GM19395 (cell line): ENCODE results near the gene N4BP2.

ENCODE experiments used
- ATAC-seq: cut with Tn5 transposase; IDR thresholded peaks from one replicate; pipeline ENCODE4 v1.9.1; 2021; ENCODE audit warnings: mild to moderate bottlenecking, moderate library complexity; ENCODE audit not compliant: unreplicated experiment

The N4BP2 gene

DNA sequence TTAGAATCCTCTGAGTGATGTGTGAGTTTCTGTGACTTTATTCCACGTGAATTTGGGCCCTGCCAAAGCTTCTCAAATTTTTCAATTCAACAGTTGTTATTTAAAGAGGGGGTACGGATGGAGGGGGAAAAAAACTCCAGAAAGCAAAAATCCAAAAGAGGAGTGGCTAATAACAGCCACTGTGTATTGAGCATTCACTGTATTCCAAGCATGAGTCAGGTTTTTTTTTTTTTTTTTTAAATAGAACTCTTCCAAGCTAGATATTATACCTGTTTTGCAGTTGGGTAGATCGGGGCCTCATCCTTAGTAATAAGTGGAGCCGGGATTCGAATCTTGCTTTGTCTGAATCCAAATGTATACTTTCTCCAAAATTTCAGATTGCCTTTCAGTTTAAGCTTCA, 133.8 kb downstream of the N4BP2 start:
- ATAC-seq: no peak

DNA sequence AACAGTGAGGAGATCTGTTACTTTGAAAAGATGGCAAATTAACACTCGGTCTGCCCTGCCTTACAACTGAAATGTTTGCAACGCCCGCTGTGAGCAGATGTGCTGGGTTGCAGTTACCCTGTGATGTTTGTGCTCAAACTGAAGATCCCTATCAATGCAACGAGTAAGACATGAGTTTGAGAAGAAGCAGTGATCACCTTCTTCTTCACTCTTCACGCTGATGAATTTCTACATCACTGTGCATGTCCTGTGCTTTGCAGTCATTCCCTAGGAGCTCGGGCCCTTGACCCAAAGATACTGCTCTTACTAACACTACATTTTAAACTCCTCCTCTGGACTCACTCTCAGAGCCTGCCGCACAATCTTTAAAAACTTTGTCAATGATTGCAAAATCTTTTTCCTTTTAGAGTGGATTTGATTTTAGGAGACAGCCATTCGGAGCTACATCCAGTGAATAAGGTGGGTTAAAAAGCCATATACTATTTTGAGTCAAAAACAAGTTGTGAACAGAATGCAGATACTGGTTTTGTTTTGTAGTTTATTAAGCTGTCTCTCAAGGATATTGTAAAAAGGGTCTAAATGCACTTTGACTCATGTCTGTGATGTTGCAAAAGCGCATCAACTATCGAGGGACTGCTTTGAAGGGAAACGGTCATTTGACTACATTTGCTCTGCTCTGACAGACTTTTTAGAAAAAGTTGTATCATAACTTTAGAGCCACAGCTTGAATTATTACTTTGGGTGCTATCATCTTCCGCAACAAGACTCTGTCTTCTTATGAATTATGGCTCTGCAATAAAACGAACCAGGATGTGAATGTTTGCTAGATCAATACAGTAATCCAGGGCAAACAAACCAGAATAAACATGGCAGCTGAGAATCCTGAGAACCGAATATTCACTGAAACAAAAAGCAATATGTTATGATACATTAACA, 134.5 kb downstream of the N4BP2 start:
- no peak for ATAC-seq

GRCh38 chr4:40192114-40193015, 135.7 kb downstream of the N4BP2 start:
- peak; percentile 54 for ATAC-seq

DNA sequence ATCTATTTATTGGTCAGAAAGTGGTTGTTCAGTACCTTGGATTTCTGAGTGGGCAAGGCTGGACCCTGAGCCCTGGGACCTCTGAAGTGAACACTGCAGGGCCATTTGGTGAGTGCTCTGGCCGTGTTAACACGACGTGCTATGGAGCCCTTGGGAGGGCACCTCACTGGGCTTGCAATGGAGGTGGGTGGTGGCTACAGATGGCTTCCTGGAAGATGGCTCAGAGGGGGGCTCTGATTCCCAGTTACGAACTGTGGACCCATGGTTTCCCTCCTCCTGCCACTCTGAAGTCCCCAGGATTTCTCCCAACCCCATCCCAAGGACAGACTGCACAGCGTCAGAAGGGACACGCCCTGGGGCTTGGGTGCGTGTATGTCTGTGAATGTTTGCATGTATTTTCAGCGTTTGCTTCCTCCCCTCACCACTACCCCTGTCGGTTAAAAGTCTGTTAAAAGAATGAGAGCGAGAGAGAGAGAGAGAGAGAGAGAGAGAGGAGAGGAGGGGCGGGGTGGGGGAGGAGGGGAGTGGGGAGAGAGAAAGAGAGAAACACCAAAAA, 136.4 kb downstream of the N4BP2 start:
- ATAC-seq: peak; percentile 37

GRCh38 chr4:40193578-40193977, 136.9 kb downstream of the N4BP2 start:
- no peak for ATAC-seq

DNA sequence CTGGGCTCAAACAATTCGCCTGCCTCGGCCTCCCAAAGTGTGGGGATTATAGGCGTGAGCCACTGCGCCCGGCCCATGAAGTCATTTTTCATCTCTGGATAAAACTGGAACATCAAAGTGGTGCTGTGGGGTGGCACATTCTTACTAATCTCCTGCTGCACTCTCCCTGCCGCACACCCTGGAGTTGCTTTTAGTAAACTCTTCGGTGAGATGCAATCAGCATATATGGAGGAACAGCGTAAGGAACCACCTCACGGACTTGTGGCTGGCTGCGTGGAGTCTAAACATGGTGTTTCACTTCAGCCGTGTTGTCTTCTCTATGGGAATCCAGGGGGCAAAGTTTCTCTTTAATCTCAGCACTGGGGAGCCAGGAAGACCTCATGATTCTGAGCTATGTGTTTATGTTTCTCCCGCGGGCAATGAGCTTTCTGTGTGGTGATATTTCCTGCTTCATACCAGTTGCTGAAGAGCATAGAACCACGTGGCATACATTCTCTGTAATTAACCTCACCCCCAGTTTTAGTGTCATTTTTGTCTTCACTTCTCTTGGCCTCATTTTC, 138.0 kb downstream of the N4BP2 start:
- ATAC-seq: no peak

GRCh38 chr4:40195182-40196177, 138.8 kb downstream of the N4BP2 start:
- no peak for ATAC-seq

DNA sequence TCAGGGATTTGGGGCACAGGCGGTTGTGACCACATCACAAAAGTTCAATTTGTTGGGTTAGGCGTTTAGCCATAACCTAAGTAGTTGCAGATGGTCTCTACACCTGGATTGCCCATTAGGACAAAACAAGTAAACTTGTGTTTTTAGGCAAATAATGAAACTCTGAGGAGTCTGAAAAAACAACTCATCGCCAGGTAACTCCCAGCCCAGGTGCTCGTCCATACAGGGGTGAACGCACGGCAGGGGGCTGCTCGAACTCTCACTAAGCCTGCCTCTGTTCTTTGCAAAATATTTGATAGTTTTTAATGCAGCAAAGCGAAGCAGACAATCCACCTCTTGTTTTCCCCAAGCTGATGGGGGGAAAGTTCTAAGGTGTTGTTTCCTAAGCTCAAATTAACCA, 139.6 kb downstream of the N4BP2 start:
- ATAC-seq: no peak

DNA sequence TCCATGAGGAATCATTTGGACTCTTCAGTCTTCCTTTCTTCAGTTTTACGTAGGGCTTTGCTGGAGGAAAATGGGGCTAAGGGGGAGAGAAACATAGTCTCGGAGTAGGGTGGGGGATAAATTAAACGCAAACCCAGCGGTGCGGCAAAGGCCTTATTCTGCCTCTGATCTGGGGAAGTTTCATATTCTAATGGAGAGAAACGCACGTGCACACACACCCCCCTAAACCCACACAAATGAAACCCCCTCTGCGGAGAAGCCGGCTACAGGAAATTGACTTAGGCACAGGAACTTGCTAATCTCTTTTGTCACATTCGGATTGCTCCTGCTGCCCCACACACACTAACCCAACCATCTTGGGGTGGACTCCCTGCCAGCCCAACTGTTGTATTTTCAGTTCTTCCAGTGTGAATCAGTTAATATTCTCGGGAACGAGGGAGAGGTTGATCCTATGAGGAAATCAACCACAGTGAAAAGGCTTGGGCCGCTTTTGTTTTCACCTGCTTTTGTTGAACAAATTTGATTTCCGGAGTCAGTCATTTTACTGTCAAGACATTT, 140.2 kb downstream of the N4BP2 start, which contains the start of gene RHOH:
Gene RHOH, plus strand, starts transcription at position 308 of the 558 bp plus-strand sequence. CDS start 46,356 bp downstream, outside the sequence.
- no peak for ATAC-seq

- no peak for ATAC-seq
These were observed 141.4 kb downstream of the N4BP2 start for GRCh38 chr4:40197879-40198689.

DNA sequence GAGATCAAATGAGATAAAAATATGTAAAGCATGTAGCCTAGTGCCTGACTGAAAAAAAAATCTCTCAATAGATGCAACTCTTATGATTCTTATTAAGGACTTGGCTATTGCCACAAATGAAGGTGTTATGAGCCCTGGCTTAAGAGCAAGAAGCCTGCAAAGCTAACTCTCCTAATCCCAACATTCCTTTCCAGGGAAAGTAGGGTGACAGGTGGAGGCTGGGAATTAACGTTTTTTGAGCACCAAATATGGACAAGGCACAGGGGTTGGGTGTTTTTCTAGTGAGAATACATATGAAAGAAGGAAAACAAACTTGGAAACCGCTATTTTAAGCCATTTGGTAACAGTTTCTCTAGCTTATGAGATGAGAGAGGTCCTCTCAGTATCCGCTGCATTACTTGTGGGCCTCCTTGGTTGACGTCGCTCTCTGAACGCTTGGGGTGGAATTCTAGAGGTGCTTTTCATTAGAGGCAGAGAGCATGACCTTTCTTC, 142.6 kb downstream of the N4BP2 start:
- no peak for ATAC-seq

- ATAC-seq: peak; percentile 59
These were observed 143.6 kb downstream of the N4BP2 start for GRCh38 chr4:40199999-40200874.

- no peak for ATAC-seq
These were observed 144.5 kb downstream of the N4BP2 start for GRCh38 chr4:40200875-40201801.

DNA sequence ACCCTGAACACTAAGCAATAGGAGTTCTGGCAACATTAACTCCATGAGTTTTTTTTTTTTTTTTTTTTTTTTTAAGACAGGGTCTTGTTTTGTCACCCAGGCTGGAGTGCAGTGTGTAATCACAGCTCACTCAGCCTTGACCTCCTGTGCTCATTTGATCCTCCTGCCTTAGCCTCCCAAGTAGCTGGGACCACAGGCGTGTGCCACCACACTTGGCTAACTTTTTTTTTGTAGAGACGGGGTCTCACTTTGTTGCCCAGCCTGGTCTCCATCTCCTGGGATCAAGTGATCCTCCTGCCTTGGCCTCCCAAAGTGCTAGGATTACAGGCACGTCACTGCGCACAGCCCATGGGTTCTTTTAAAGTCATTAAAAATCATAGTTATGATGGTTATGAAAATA, 145.2 kb downstream of the N4BP2 start:
- no peak for ATAC-seq

GRCh38 chr4:40202474-40202873, 145.8 kb downstream of the N4BP2 start:
- ATAC-seq: no peak

GRCh38 chr4:40204507-40205258, 148.0 kb downstream of the N4BP2 start:
- ATAC-seq: no peak
